Erythroblast (primary cell): ENCODE measurements around the gene MAPK12.

Experiments used
- DNase-seq, 2 experiments: peaks; one replicate each; lab custom pipeline; 2025; lab: John Stamatoyannopoulos, UW
- GATA1 ChIP-seq: IDR thresholded peaks from 2 replicates; pipeline ENCODE4 v1.6.1; 2011; ENCODE audit warnings: low read depth, mild to moderate bottlenecking, control low read depth, low read length, moderate library complexity
- POLR2A ChIP-seq: IDR thresholded peaks from 2 replicates; pipeline ENCODE4 v1.6.1; 2011; ENCODE audit warnings: mild to moderate bottlenecking, low read length

The MAPK12 gene

GRCh38 chr22:50272044-50272802 lies 10.7 kb upstream of the MAPK12 start:
- no peak for DNase-seq
- TF ChIP-seq POLR2A = no peak
- no peak for TF ChIP-seq GATA1

- DNase-seq = peak; percentile 68 to 76
- TF ChIP-seq GATA1 = no peak
- no peak for TF ChIP-seq POLR2A
Measured at GRCh38 chr22:50271519-50271970, 10.1 kb upstream of the MAPK12 start.

GRCh38 chr22:50270666-50271394 lies 9.3 kb upstream of the MAPK12 start:
- TF ChIP-seq POLR2A (no peak), GATA1 (no peak)
- peak; percentile 70 to 71 for DNase-seq

- no peak for TF ChIP-seq GATA1
- DNase-seq = no peak
Measured at GRCh38 chr22:50269970-50270665, 8.6 kb upstream of the MAPK12 start, which contains the start of gene MAPK11. Gene MAPK11 (minus strand): TSS chr22:50270380. CDS start chr22:50270292, 88 bp downstream.

DNA sequence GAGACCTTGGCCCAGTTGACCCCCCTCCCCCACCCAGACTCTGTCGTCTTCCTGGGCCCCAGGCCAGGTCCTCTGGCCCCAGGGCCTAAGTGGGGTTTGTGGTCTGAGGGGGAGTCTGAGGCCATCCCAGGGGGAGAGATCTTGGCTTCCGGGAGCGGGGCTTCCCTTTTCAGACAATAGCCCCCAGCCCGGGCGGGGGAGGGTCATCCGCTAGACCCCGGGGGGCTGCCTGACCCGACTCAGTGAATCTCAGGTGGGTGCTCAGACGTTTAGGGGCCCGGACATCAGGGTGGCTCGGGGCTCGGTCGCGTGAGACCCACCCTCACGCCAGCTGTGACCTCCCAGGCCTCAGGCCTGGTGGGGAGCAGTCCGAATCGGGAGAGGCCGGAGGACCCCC lies 8.1 kb upstream of the MAPK12 start:
- no peak for DNase-seq
- TF ChIP-seq GATA1 = no peak
- TF ChIP-seq POLR2A = no peak

DNA sequence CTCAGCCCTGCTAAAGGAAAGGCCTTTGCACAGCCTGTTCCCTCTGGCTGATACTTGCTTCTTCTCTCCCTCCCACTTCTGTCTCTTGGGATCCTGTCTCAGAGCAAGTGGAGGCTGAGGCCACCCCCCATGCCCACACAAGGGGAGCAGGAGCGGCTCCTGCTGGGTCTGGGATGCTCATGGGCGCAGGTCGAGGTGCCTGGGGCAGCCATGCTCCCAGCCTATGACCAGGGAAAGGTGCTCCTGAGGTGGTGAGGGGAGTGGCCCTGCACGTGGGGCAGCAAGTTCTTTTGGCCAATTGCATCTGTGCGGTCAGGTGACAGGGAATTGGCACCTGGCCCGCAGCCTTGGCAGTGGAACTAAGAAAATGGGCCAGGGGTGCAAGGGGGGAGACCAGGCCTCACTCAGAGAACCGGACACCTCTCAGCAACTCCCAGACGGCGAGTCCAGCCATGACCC lies 7.2 kb upstream of the MAPK12 start:
- DNase-seq = no peak
- TF ChIP-seq GATA1 (no peak), POLR2A (no peak)

- peak; percentile 34 to 50 for DNase-seq
- TF ChIP-seq GATA1 (no peak), POLR2A (no peak)
Measured at GRCh38 chr22:50267591-50268390, 6.3 kb upstream of the MAPK12 start.

DNA sequence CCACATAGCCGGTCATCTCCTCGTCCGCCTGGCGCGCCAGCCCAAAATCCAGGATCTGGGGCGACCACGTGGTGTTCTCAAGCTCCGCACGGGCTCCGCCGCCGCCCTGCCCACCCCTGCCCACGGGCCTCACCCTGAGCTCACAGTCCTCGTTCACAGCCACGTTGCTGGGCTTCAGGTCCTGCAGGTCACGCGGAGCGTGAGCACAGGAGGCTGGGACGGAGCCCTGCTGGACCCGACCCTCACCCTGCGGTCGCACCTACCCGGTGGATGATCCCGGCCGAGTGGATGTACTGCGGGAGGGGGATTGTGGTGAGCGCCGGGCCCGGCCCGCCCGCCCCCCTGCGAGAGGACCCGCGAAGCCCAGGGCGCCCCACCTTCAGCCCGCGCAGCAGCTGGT lies 5.5 kb upstream of the MAPK12 start:
- TF ChIP-seq POLR2A (no peak), GATA1 (no peak)
- DNase-seq = no peak

GRCh38 chr22:50264946-50265669 lies 3.6 kb upstream of the MAPK12 start:
- no peak for DNase-seq
- TF ChIP-seq GATA1 (no peak), POLR2A (no peak)

GRCh38 chr22:50264104-50264745 lies 2.7 kb upstream of the MAPK12 start:
- TF ChIP-seq GATA1 = no peak
- TF ChIP-seq POLR2A = no peak
- DNase-seq = no peak

DNA sequence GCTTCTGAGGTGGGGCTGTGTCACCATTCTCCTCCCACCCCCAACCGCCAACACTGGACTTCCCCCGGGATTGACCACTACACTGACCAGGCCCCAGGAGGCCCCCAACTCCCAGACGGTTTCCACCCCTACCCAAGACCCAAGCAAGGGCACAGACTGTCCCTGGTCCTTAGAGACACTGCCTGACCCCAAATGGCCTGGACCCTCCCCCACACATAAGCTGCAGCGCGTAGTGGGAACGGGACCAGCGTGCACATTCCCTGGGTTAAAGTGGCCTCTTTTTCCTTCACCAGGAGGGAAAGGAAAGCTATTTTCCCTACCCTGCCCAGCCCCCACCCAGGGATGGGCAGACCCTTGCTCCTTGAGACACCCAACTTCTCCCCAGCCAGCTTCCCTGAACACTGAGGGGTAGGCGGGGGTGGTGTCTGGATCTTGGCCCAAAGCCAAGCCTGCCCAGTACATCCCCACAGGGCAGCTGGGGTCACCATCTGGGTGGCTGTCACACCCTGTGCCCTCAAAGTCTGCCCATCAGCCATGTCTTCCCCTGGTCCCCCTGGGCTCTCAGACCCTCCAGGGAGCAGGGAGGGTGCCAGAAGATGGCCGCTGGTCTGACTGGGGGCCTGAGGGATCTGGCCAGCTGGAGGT lies 1.6 kb upstream of the MAPK12 start:
- no peak for TF ChIP-seq GATA1
- no peak for TF ChIP-seq POLR2A
- no peak for DNase-seq

DNA sequence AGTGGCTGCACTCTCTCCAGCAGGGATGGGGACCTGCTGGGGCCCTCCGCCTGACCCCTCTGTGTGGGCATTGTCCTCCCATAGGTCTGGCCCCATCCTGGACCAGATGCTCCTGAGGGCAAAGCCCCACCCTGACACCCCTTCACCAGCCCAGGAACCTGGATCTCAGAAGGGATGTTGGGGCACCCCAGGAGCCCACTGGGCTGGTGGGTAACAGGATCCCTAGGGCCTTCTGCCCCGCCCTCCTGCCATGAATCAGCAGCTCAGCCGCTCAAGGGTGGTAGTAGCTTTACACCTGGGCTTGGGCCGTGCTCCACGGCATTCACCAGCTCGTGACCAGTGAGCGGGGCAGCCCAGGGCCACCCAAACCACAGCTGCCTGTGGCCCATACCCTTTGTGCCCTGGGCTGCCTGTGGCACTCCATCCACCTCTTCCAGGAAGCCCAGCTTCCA lies 1.0 kb upstream of the MAPK12 start:
- TF ChIP-seq GATA1 (no peak), POLR2A (no peak)
- DNase-seq = peak in 1 of 2 experiments; percentile 35
